HepG2 (cell line): ENCODE data around the gene COASY. TPM values are rescaled to one million over a fixed set of nuclear protein-coding genes. Genes with fewer than 3 reads are reported as not detected.

ENCODE experiments used
- ATAC-seq: fragments of 200-7000 bp; cut with Tn5 transposase; 3 replicates; pipeline ENCODE4 v1.9.1; 2020; ENCODE audit warnings: mild to moderate bottlenecking, moderate library complexity
- BruUV-seq: library from RNA; stranded (reverse); fragments of 400-500 nt; replicated peaks from 2 replicates; lab custom pipeline; 2021; lab: Mats Ljungman, UMichigan
- CTCF ChIA-PET: fragments of 300-600 bp; formaldehyde crosslinking; extraction: SDS; loops from one replicate; lab custom pipeline; 2021; ENCODE audit warnings: low total read pairs, inconsistent platforms, low intra/inter-chr PET ratio; lab: Yijun Ruan, JAX
- POLR2A ChIA-PET: fragments of 350-600 bp; sonication (Branson Sonifier 250); formaldehyde crosslinking; loops from one replicate; lab custom pipeline; 2020; ENCODE audit warnings: antibody characterized with exemption, inconsistent platforms; lab: Yijun Ruan, JAX
- DNase-seq: peaks from one replicate; pipeline ENCODE4 v3.0.0-alpha.2; 2015; ENCODE audit warnings: low spot score
- FAIRE-seq: peaks from 3 replicates; lab custom pipeline; 2011; peaks lifted over from hg19 to GRCh38; lab: Jason Lieb, UNC
- H2AFZ ChIP-seq: one replicate; pipeline ENCODE4 v1.6.1; 2011; ENCODE audit warnings: low read length, inconsistent platforms
- H3K27ac ChIP-seq: fragments of 300-600 bp; 3 replicates; pipeline ENCODE4 v1.8.0; 2011; ENCODE audit warnings: mixed run types, mild to moderate bottlenecking, mixed read lengths, low read length, inconsistent platforms; ENCODE audit not compliant: insufficient read depth; ENCODE audit errors: extremely low read length
- H3K27me3 ChIP-seq, 2 experiments: fragments of 200-600 bp in 1 of 2; 2 replicates in 1 of 2; 3 replicates in 1 of 2; pipeline versions ENCODE4 v1.6.0 to v1.8.0; 2011; ENCODE audit warnings: low read length in 2 of 2, mild to moderate bottlenecking in 2 of 2, moderate library complexity in 2 of 2, inconsistent platforms in 1 of 2; ENCODE audit not compliant: insufficient read depth in 2 of 2, control insufficient read depth in 1 of 2
- H3K36me3 ChIP-seq, 2 experiments: fragments of 200-600 bp in 1 of 2; replicated peaks in 1 of 2; 2 replicates in 1 of 2; 3 replicates in 1 of 2; pipeline versions ENCODE4 v1.5.1 to v1.8.0; 2011; ENCODE audit warnings: low read length in 2 of 2, inconsistent platforms in 1 of 2; ENCODE audit not compliant: insufficient read depth in 2 of 2, control insufficient read depth in 1 of 2
- H3K4me1 ChIP-seq: 2 replicates; pipeline ENCODE4 v1.5.1; 2012; ENCODE audit warnings: low read length, inconsistent platforms; ENCODE audit not compliant: insufficient read depth
- H3K4me2 ChIP-seq: 2 replicates; pipeline ENCODE4 v1.6.0; 2011; ENCODE audit warnings: low read depth, low read length, inconsistent platforms
- H3K4me3 ChIP-seq, 3 experiments: fragments of 200-600 bp in 1 of 3; sonication (generic), shearing (Covaris generic) in 1 of 3; replicated peaks in 1 of 3; 2 replicates each; pipeline ENCODE4 v1.5.1; 2011 to 2016; ENCODE audit warnings: low read length in 3 of 3, inconsistent platforms in 2 of 3, low read depth in 2 of 3, mild to moderate bottlenecking in 2 of 3, control low read depth in 1 of 3, mixed read lengths in 1 of 3; ENCODE audit not compliant: insufficient read depth in 1 of 3
- H3K79me2 ChIP-seq: one replicate; pipeline ENCODE4 v1.6.1; 2011; ENCODE audit warnings: low read length, inconsistent platforms; ENCODE audit not compliant: insufficient read depth
- H3K9ac ChIP-seq: 2 replicates; pipeline ENCODE4 v1.6.0; 2011; ENCODE audit warnings: mild to moderate bottlenecking, low read depth, low read length, inconsistent platforms; ENCODE audit not compliant: insufficient read depth
- H3K9me3 ChIP-seq: 2 replicates; pipeline ENCODE4 v1.5.1; 2012; ENCODE audit warnings: mild to moderate bottlenecking, low read length
- H4K20me1 ChIP-seq: 2 replicates; pipeline ENCODE4 v1.6.0; 2011; ENCODE audit warnings: inconsistent platforms, mild to moderate bottlenecking, low read length, moderate library complexity; ENCODE audit not compliant: insufficient read depth
- CBX5 ChIP-seq: sonication (generic); formaldehyde crosslinking; IDR thresholded peaks from 2 replicates; pipeline ENCODE4 v1.4.0; 2020; ENCODE audit warnings: missing genetic modification reagents, borderline replicate concordance
- E2F5 ChIP-seq: sonication (generic); formaldehyde crosslinking; conservative IDR thresholded peaks from 2 replicates; pipeline ENCODE4 v1.4.0; 2020; ENCODE audit warnings: missing genetic modification reagents
- HES4 ChIP-seq: sonication (generic); formaldehyde crosslinking; IDR thresholded peaks from 2 replicates; pipeline ENCODE4 v1.9.0; 2021; ENCODE audit warnings: mild to moderate bottlenecking, missing genetic modification reagents, borderline replicate concordance
- MAF1 ChIP-seq: sonication (generic); formaldehyde crosslinking; IDR thresholded peaks from 2 replicates; pipeline ENCODE4 v1.5.0; 2020; ENCODE audit warnings: missing genetic modification reagents, borderline replicate concordance
- MLX ChIP-seq: IDR thresholded peaks from 2 replicates; pipeline ENCODE4 v1.6.1; 2016
- POGZ ChIP-seq: sonication (generic); formaldehyde crosslinking; IDR thresholded peaks from 2 replicates; pipeline ENCODE4 v1.4.0; 2020; ENCODE audit warnings: mild to moderate bottlenecking, missing genetic modification reagents
- RBFOX2 ChIP-seq: fragments of 200-400 bp; formaldehyde crosslinking; IDR thresholded peaks from 2 replicates; pipeline ENCODE4 v1.6.1; 2017; ENCODE audit warnings: low read depth, mild to moderate bottlenecking, low read length
- REL ChIP-seq: sonication (generic); formaldehyde crosslinking; conservative IDR thresholded peaks from 2 replicates; pipeline ENCODE4 v1.8.0; 2022; ENCODE audit warnings: mild to moderate bottlenecking, missing genetic modification reagents, moderate library complexity
- ZFYVE20 ChIP-seq: sonication (generic); formaldehyde crosslinking; IDR thresholded peaks from 2 replicates; pipeline ENCODE4 v1.8.0; 2023; ENCODE audit warnings: low read depth, mild to moderate bottlenecking, moderate library complexity, missing genetic modification reagents, borderline replicate concordance
- ZNF230 ChIP-seq: sonication (generic); formaldehyde crosslinking; IDR thresholded peaks from 2 replicates; pipeline ENCODE4 v1.4.0; 2020; ENCODE audit warnings: mild to moderate bottlenecking, missing genetic modification reagents
- ZNF274 ChIP-seq: sonication (generic); formaldehyde crosslinking; IDR thresholded peaks from 2 replicates; pipeline ENCODE4 v1.5.1; 2020; ENCODE audit warnings: mild to moderate bottlenecking, missing genetic modification reagents
- ZNF292 ChIP-seq: sonication (generic); formaldehyde crosslinking; IDR thresholded peaks from 2 replicates; pipeline ENCODE4 v1.8.1; 2022; ENCODE audit warnings: mild to moderate bottlenecking, low read depth, missing genetic modification reagents, borderline replicate concordance
- ZNF335 ChIP-seq: sonication (generic); formaldehyde crosslinking; IDR thresholded peaks from 2 replicates; pipeline ENCODE4 v1.4.0; 2020; ENCODE audit warnings: missing genetic modification reagents
- ZNF337 ChIP-seq: sonication (generic); formaldehyde crosslinking; IDR thresholded peaks from 2 replicates; pipeline ENCODE4 v1.5.1; 2020; ENCODE audit warnings: missing genetic modification reagents, low read depth, mild to moderate bottlenecking, borderline replicate concordance
- ZNF616 ChIP-seq: sonication (generic); formaldehyde crosslinking; IDR thresholded peaks from 2 replicates; pipeline ENCODE4 v1.5.0; 2020; ENCODE audit warnings: low read depth, mild to moderate bottlenecking, missing genetic modification reagents
- WGBS: methylation state at CpG from one replicate; pipeline ENCODE4 v1.1.6; 2017; ENCODE audit warnings: low lambda C conversion rate; 5-methylcytosine and 5-hydroxymethylcytosine counted together
- in situ Hi-C: cut with HindIII; loops from 2 replicates; pipeline ENCODE4 v1.10.0; 2017; ENCODE audit warnings: low pct_unique_long_range_greater_than_20kb; ENCODE audit not compliant: extremely low pct_ligation_motif_present
- intact Hi-C: fragments of 100-400 bp; cut with micrococcal nuclease; formaldehyde crosslinking; loops from one replicate; pipeline ENCODE4 v1.10.0; 2022; ENCODE audit not compliant: unreplicated experiment
- polyA plus RNA-seq, 8 experiments: library from polyadenylated mRNA; depleted of rRNA in 3 of 8; stranded (reverse) in 7 of 8; unstranded in 1 of 8; fragments of >200 nt; fragmentation: Illumina TruSeq in 4 of 8; extraction: Trizol in 4 of 8; gene quantifications; 2 replicates each; pipeline versions ENCODE4 v1.2.1 to v1.2.3, GENCODE V29; 2011 to 2016; ENCODE audit warnings: low read depth in 4 of 8, missing spikeins in 1 of 8, mixed read lengths in 1 of 8; ENCODE audit not compliant: insufficient read depth in 1 of 8
- total RNA-seq, 5 experiments: library from RNA; depleted of rRNA; stranded (reverse); fragments of >200 nt; fragmentation: Illumina TruSeq; extraction: Trizol; gene quantifications; 2 replicates each; pipeline ENCODE4 v1.2.3, GENCODE V29; 2016; ENCODE audit warnings: low read depth in 1 of 5
- TF ChIP-seq, protein P1 (sequence below): sonication (generic); formaldehyde crosslinking; IDR thresholded peaks from 2 replicates; pipeline ENCODE4 v1.8.0; 2023; ENCODE audit warnings: mild to moderate bottlenecking, missing genetic modification reagents
- TF ChIP-seq, protein P2 (sequence below): sonication (generic); formaldehyde crosslinking; IDR thresholded peaks from 2 replicates; pipeline ENCODE4 v1.8.1; 2023; ENCODE audit warnings: mild to moderate bottlenecking, missing genetic modification reagents

Gene COASY
- total and polyA plus RNA-seq, 2 of the 13 experiments (the other 11 are each of a cell fraction or from before 2014, with no cell fraction given) = 90.7 to 125 TPM

- Histone ChIP-seq H3K27ac (peak overlapping the region; percentile 79), H3K4me3 (peak overlapping the region; percentile 54 to 72 (median 66)), H2AFZ (no peak overlapping the region), H4K20me1 (no peaks in the 10 kb centered on the region), H3K27me3 (no peaks in the 10 kb centered on the region), H3K36me3 (peaks cover 3 to 5% of the 10 kb centered on the region in 2 experiments; a peak in 1 of 5 replicates), H3K4me2 (peak overlapping the region; percentile 99), H3K4me1 (peaks cover 62% of the 10 kb centered on the region), H3K9me3 (no peaks in the 10 kb centered on the region), H3K79me2 (peaks cover 13% of the 10 kb centered on the region), H3K9ac (peak overlapping the region; percentile 83)
- FAIRE-seq (no peak), DNase-seq (peak; percentile 86), ATAC-seq (peak; percentile 69)
- under 1% methylated on average over 22 of the region's 65 CpGs for WGBS
- ChIA-PET CTCF (no interaction called here), POLR2A (interaction anchor here (0.7 to 4.2 kb wide), 28 partner anchors 9 to 262 kb away, joined by 3 to 68 read pairs (median 6); partner anchors contain the start of genes CAVIN1, CNTD1, COA3 and COASY)
- TSS peak; percentile 45 for BruUV-seq
- intact Hi-C loops (no loop called here), in situ Hi-C loops (no loop called here)
- TF ChIP-seq POGZ (CRISPR knock-in tag) = no peak; the same call in 1 of the 2 replicates
- peak; percentile 85; the same call in 1 of the 2 replicates for TF ChIP-seq ZNF292
- TF ChIP-seq RBFOX2 = peak; percentile 95
- TF ChIP-seq E2F5 (CRISPR knock-in tag) = 0 out of 2 replicates have a peak, but pooled peaks have one; percentile 65
- TF ChIP-seq, protein P1, sequence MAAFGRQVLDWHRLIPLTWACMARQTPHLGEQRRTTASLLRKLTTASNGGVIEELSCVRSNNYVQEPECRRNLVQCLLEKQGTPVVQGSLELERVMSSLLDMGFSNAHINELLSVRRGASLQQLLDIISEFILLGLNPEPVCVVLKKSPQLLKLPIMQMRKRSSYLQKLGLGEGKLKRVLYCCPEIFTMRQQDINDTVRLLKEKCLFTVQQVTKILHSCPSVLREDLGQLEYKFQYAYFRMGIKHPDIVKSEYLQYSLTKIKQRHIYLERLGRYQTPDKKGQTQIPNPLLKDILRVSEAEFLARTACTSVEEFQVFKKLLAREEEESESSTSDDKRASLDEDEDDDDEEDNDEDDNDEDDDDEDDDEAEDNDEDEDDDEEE = 0 out of 2 replicates have a peak, but pooled peaks have one; percentile 46
- TF ChIP-seq, protein P2, sequence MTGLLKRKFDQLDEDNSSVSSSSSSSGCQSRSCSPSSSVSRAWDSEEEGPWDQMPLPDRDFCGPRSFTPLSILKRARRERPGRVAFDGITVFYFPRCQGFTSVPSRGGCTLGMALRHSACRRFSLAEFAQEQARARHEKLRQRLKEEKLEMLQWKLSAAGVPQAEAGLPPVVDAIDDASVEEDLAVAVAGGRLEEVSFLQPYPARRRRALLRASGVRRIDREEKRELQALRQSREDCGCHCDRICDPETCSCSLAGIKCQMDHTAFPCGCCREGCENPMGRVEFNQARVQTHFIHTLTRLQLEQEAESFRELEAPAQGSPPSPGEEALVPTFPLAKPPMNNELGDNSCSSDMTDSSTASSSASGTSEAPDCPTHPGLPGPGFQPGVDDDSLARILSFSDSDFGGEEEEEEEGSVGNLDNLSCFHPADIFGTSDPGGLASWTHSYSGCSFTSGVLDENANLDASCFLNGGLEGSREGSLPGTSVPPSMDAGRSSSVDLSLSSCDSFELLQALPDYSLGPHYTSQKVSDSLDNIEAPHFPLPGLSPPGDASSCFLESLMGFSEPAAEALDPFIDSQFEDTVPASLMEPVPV (CRISPR knock-in tag) = peak; percentile 97
- TF ChIP-seq CBX5 (CRISPR knock-in tag) = peak; percentile 96
- TF ChIP-seq MLX (CRISPR knock-in tag) = peak; percentile 15; the same call in 1 of the 2 replicates
- TF ChIP-seq REL (CRISPR knock-in tag) = peak; percentile 69
- no peak; the same call in 1 of the 2 replicates for TF ChIP-seq ZNF335 (CRISPR knock-in tag)
- peak; percentile 64; the same call in 1 of the 2 replicates for TF ChIP-seq ZNF337 (CRISPR knock-in tag)
- TF ChIP-seq ZNF230 (CRISPR knock-in tag) = peak; percentile 57
- peak; percentile 74; the same call in 1 of the 2 replicates for TF ChIP-seq HES4 (CRISPR knock-in tag)
- 0 out of 2 replicates have a peak, but pooled peaks have one; percentile 67 for TF ChIP-seq ZNF274 (CRISPR knock-in tag)
- peak; percentile 48; the same call in 1 of the 2 replicates for TF ChIP-seq MAF1 (CRISPR knock-in tag)
- TF ChIP-seq ZNF616 (CRISPR knock-in tag) = peak; percentile 38; the same call in 1 of the 2 replicates
- peak; percentile 28 for TF ChIP-seq ZFYVE20
These were observed 25.4 kb upstream of the COASY start for GRCh38 chr17:42536372-42537155.
